DMS79 treated with DMSO at 0.1 percent for 48 hours (cell line): ENCODE results near the gene C19orf12.
"Not testable (repeated sequence)": the region's sequence is repeated elsewhere in the genome, so short reads cannot be mapped to it uniquely, and the experiment has no call there.

ENCODE experiments used
- DNase-seq: peaks from one replicate; lab custom pipeline; 2025; lab: John Stamatoyannopoulos, UW

The C19orf12 gene

GRCh38 chr19:29677001-29677817 lies 37.9 kb downstream of the C19orf12 start:
- no peak for DNase-seq

DNA sequence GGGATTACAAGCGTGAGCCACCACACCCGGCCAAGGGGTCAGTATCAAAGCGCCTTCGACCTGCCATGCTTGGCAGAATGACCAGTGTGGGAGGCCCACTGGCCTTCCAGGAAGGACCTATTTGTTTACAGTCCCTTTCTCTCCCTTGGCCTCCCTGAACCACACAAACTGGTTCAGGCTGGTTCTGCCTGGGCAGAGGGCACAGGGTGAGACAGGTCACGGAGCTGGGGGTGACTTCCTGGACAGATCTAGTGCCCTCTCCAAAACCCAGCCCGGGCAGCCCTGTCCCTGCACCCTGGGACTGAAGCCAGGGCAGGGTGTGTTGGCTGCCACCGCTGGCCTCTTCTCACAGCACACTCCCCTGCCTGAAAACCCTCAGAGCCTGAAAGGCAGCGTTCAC lies 38.5 kb downstream of the C19orf12 start:
- DNase-seq = no peak

DNA sequence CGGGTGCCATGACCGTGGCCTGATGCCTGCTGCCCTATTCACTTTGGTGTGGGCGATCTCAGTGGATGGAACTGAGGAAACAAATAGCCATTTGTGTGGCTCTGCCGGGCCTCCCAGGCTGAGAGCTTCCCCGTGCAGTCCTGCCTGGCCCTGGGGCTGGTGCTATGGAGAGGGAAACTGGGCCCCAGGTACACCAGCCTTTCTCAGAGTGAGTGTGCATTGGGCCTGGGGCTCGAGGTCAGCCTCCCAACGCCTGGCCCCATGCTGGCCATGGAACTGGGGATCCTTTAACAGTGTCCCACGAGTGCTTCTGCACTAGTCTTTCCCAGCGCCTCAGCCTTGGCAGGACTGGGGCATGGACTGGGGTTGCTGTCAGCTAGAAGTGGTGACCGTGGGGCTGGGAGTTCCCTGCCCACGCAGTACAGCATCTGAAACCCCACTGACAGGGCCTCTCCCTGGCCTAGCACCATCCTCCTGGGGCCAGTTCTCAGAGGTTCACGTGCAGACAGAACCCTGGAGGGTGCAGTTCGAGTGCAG lies 39.3 kb downstream of the C19orf12 start:
- DNase-seq = no peak

DNA sequence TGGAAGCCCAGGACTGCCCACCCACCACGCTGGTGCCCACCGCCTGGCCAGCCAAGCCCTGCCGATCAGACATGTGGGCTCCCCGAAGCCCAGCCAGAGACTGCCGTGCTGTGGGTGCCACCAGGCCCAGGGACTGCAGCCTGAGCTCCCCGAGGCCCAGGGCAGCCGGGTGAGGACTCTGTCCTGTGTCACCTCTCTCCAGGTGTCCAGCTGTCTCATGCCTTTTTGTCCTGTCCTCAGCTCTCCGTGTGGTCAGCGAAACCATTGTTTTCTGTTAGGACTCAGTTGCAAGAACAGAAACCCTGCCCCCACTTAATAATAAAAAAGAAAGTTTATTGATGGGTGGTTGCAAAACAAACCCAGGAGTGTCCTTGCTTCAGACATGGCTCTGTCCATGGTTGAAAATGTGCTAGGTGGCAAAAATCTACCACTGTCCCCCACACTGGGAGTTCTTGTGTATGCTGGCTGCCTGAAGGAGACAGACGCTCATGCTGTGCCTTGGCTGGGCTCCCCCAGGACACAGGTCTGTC lies 39.9 kb downstream of the C19orf12 start:
- no peak for DNase-seq

DNA sequence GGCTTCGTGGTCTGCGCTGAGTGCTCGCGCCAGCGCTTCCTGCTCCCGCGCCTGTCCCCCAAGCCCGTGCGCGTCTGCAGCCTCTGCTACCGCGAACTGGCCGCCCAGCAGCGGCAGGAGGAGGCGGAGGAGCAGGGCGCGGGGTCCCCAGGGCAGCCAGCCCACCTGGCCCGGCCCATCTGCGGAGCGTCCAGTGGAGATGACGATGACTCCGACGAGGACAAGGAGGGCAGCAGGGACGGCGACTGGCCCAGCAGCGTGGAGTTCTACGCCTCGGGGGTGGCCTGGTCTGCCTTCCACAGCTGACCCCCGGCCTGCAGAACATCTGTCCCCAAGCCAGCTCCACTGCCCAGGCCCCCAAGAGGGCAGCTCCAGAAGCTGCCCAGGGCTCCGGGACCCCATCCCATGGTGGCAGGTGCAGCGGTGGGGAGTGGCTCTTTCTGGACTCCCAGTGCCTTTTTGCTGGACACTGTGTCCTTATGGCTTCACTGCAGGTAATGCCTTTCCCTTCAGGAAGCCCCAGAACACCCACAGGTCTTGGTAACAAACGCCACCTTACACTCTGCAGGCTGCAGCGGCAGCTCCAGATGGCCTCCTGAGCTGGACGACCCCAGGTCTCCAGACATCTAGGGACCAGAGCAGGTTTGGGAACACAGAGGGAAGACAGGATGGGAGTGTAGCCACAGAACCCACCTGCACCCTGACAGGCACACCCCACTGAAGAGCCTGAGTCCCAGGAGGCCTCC lies 40.5 kb downstream of the C19orf12 start:
- no peak for DNase-seq

GRCh38 chr19:29673451-29674371 lies 41.4 kb downstream of the C19orf12 start:
- no peak for DNase-seq

DNA sequence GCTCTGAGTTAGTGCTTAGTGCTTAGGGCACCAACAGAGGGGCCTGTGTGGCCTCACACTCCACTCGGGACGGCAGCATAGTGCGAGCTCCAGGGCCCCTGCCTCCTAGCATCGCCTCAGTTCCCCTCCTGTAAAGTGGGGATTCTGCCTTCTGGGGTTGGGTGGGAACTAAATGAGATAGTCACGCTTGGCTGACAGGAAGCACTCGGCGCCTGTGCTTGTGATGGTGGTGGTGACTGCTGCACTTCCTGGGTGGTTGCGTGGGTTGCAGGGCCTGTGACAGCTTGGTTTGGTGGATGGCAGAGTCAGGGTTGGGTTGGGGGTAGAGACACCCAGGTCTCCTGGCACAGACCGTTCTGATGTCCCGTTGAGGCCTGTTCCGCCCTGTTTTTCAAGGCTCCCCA lies 42.1 kb downstream of the C19orf12 start:
- DNase-seq = no peak

DNA sequence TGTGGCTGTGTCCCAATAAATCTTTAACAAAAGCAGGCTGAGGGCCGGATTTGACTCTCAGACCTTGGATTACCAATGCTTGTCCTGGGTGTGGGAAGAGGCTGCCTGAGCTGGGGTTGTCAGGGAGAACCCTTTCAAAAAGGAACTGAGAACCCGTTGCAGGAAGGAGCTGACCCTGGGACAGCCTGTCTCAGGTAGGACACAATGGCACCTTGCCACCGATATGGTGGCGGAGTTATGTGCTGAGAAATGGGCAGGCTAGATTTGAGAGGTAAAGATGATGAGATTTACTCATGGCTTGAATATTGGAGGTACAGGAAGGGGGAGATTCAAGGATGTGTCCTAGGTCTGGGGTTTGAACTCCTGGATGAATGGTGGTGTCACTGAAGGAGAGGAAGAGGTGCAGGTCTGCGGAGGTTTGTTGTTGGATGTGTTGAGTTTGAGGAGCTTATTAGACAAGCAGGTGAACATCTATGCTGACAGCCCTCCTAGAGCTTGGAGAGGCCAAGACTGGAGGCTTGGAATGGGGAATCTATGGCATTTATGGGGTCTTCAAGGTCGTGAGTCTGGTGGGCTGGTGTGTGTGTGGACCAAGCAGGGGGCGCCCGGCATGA lies 42.6 kb downstream of the C19orf12 start:
- no peak for DNase-seq

DNA sequence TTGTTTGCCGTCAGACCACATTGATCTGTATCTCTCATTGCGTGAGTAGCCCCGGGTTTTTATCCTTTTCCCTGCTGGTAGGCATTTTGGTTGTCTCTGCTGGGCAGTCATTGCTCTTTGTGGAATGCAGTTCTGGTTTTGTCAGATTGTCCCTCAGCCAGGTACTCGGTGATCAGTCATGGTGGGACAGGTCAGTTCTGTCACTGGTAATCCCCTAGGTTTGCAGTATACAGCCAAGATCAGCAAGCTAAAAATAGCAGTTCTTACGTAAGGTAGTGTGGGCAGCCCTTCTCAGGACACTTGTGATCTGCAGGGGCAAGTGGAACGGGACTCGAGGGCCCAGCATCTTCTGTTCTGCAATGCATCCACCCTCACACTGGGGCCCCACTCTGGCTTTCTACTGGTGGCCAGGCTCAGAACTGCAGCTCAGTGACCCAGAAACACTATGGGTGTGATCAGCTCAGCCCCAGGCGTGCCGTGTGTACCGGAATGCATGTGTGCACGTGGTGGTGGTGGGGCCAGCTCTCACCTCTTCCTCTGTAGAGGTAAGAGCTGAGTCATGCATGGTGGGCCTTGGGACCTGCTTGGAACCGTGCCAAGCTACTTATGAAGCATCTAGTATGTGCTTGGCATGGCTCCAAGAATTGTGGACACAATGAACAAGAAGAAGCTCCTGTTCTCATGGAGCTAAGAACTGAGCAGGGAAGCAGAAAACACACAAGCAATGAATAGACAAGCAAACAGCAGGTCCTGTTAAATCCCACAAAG lies 43.5 kb downstream of the C19orf12 start:
- peak; percentile 35 for DNase-seq

GRCh38 chr19:29671026-29671392 lies 44.1 kb downstream of the C19orf12 start:
- DNase-seq = not testable (repeated sequence)

DNA sequence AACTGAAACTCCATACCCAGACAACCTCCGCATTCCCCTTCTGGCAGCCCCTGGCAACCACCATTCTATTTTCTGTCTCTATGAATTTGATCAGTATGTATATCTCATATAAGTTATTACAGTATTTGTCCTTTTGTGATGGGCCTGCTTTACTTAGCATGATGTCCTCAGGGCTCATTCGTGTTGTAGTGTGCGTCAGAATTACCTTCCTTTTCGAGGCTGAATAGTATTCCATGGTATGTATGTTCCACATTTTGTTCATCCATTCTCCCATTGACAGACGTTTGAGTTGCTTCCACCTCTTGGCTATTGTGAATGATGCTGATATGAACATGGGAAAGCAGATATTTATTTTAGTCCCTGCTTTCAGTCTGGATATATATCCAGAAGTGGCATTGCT lies 44.8 kb downstream of the C19orf12 start:
- DNase-seq = no peak

DNA sequence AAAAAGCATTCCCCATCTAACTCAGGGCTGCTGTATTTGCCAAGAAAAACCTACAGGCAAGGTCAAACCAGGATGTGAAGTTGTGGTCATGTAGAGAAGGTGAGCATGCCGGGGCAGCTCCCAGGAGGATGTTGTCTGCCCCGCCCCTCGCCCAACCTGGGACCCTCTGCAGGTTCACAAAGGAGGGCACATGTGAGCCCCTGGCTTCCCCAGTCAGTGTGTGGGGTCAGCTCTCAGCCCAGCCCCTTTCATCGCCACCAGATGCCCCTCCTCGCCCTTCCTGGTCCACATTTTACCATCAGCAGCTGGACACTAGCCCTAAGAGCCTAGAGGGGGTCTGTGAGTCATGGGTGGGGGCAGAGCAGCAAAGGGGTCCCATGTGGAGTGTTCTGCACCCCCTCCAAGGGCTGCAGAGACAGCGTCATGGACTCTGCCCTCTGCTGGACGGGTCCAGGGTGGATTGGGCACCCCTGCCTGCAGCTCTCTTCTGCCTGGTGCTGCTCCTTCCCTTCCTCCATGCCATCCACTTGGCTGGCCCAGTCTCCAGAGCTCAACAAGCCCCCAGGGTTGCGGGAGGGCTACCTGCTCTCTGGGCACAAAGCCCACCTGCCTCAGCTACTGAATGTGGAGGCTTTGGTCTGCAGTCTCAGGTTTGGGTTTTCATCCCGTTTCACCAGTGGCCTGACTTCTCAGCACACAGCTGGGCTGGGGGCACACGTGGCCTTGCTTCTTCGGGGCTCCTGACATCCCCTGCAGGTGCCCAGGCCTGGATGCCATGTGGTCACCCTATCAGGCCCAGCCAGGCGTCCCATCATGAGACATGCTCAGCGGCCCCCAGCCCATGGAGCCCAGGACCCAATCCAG lies 46.1 kb downstream of the C19orf12 start:
- no peak for DNase-seq

DNA sequence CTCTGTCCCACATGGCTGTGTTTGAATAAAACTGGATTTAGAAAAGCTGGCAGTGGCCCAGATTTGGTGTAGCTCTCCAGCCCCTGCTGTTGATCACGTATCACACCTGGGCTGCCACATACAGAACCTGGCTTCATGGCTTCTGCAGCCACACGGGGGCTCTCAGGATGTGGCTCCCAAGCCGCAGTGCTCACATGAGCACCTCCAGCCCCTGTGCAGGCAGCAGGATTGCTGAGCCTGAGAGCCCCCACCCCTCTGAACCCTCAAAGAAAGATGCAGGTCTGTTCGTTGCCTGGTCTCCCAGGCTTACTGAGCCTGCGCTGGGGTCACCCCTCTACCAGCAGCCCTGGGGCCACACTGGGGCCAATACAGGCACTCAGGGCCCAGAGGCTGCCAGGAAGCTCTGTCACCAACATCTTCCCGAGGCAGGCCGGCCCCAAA lies 47.1 kb downstream of the C19orf12 start:
- no peak for DNase-seq

DNA sequence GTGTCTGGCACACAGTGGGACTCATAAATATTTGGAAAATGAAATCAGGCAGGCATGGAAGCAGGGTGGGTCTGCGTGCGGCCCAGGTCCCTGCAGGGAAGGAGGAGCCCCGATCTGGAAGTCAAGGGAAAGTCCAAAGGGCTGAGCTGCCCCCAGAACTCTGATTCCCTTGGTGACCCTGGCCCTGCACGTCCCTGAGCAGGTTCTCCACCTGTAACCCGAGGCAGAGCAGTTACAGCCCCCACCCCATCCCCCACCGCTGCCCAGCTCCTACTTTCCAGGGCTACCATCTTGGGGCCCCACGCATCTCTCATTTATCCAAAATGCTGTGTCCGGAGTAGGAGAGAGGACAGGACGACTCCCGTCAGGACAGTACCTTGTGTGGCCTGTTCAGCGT lies 47.7 kb downstream of the C19orf12 start:
- DNase-seq = no peak

DNA sequence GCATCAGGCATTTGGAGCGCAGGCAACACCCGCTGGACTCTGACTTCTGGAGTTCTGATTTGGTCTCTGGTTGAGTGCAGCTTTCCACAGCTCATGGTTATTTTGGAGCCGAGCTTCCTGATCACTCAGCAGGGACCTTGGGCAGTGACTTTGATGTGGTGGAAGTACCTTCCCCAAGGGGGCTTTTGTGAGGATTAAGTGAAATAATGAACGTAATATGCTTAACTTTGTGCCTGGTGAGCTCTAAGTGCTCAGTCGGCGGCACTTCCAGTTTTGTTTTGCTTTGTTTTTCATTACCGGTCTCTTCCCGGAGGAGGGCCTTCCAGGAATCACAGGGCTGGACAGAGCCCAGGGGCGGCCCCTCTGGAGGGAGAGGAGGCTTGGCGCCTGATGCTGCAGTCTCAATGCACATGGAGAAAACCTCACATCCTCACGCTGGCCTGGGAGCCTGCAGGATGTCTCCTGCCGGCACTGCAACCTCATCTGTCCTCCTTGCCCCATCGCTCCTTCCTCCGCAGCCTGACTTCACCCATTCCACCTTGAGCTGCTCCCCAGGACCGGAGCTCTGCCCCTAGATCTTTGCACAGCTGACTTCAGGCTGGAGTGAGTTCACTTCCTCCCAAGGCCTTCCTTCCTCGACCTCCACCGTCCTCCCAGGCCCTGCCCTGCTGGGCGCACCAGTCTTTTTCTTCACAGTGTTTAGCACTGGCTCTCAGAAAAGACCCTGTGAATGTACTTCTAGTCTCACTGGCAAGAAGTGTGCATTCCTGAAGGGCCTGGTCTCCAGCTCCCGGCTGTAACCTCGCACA lies 48.3 kb downstream of the C19orf12 start:
- no peak for DNase-seq

DNA sequence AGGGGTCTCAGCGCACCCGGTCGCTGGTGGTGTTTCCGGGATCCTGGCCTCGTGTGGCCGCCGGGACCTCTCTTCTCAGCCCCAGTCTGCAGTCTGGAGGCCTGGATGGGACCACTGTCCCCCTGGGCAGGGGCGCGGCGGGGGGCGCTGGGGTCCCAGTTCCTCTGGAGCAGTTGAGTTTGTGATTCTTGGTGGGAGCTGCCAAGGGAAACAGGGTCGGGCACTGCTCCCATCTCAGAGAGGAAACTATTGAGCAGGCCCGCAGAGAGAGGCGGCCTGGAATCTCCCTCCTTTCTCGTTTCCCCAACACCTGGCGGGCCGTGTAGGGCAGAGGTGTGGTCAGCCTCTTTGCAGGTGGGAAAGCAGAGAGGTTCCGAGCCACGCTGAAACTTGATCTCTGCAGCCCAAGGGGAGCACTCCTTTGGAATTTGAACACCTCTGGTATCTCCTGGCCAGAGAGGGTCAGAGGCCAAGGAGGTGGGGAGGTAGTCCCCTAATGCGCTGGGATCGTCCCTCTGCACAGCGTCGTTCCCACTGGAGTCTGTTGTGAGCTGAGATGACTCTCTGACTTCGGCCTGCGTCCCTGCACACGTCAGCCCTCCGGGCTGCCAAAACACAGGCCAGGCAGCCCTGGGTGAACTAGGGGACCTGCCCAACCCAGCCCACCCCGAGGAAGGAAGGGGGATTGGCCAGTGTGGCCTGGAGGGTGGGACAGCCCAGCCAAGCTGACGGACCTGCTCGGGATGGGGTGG lies 49.1 kb downstream of the C19orf12 start:
- DNase-seq = peak; percentile 5

DNA sequence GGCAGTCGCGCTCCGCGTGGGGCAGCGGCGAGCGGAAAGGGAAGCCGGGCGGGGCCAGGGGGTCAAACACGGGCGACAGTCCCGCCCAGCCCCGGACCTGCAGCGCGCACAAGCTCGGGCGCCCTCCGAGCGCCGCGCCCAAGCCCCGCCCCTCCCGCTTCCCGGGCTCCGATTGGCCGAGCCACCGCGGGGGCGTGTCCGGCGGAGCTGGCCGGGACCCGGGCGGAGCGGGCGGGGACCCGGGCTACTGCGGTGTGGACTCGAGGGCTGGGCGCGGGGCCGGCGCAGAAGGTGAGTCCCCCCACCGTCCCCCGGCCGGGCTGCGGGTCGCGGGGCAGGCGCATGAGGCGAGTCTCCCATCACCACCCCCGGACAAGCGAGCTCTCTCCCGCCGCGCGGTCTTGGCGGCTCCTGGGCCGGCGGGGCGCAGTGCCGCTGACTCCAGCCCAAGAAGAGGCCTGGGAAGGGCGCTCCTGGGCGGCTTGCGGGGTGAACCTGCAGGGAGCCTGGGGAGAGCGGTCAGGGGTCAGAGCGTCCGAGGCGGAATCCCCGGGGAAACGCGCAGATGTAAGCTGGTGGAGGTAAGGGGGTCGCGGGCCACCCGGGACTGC lies 49.7 kb downstream of the C19orf12 start, which contains the start of gene PLEKHF1:
TSS of gene PLEKHF1 (plus strand) at position 247 of the 611 bp plus-strand sequence. CDS start 8,379 bp downstream, outside the sequence.
- DNase-seq = peak; percentile 56
